Stimulated activated naive CD8-positive, alpha-beta T cell treated with anti-CD3 and anti-CD28 coated beads, Interleukin-15, amount 100 ng/mL, for 72 hours (primary cell): ENCODE measurements around the gene ITM2B.
A peak's percentile ranks its signal among the peaks of the same experiment; 100 is the strongest.

Experiments
- ATAC-seq: fragments of 150-1000 bp; cut with Tn5 transposase; 2 replicates; pipeline ENCODE4 v1.10.0; 2021; ENCODE audit warnings: mild to moderate bottlenecking, moderate library complexity
- DNase-seq, 2 donors: peaks; one replicate each; pipeline ENCODE4 v3.0.0; 2021 to 2022
- H3K27ac Mint-ChIP-seq, 2 donors: one replicate each; pipeline ENCODE4 v1.8.0; 2022; ENCODE audit warnings: mild to moderate bottlenecking in 2 of 2, mixed read lengths in 2 of 2, moderate library complexity in 2 of 2
- H3K27me3 Mint-ChIP-seq: one replicate; pipeline ENCODE4 v1.8.0; 2022; ENCODE audit warnings: mixed read lengths
- H3K4me1 Mint-ChIP-seq: one replicate; pipeline ENCODE4 v1.8.0; 2022; ENCODE audit warnings: mild to moderate bottlenecking, mixed read lengths
- H3K4me3 Mint-ChIP-seq, 2 donors: one replicate each; pipeline ENCODE4 v1.8.0; 2022; ENCODE audit warnings: mild to moderate bottlenecking in 2 of 2, mixed read lengths in 2 of 2, moderate library complexity in 1 of 2
- H3K9me3 Mint-ChIP-seq, 2 donors: one replicate each; pipeline ENCODE4 v1.8.0; 2022; ENCODE audit warnings: mixed read lengths in 2 of 2

ITM2B gene

DNA sequence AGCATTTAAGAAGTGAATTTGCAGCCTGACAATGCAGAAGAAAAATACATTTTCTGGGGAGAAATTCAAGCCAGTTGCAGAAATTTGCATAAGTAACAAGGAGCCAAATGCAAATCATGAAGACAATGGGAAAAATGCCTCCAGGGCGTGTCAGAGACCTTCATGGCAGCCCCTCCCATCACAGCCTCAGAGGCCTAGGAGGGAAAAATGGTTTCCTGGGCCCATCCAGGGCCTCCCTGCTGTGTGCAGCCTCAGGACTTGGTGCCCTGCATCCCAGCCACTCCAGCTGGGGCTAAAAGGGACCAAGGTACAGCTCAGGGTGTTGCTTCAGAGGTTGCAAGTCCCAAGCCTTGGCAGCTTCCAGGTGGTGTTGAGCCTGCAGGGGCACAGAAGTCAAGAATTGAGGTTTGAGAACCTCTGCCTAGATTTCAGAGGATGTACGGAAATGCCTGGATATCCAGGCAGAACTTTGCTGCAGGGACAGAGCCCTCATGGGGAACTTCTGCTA is 16.7 kb upstream of the ITM2B start:
- no peak for ATAC-seq
- Mint-ChIP-seq H3K27ac (no peak overlapping the region), H3K27me3 (no peaks in the 10 kb centered on the region), H3K4me3 (no peak overlapping the region), H3K9me3 (peaks cover 8 to 16% of the 10 kb centered on the region in 2 donors), H3K4me1 (peaks cover 45% of the 10 kb centered on the region)
- no peak for DNase-seq

DNA sequence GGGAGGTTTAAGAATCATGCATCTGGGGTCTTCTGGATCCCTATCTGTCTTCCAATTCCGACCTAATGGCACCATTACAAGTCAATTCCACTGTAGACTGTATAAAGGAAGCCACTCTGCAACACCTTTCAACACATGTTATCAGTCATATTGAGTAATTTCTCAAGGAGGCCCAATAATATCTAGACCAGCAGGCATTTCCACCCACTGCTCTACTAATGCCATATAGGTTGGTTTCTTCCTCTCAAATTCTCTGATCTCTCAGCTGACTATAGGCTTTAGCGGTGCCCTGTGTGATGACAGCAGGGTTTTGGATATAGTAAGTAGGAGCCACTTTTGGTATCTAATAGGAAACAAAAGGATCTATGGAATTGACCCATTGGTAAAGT is 12.4 kb upstream of the ITM2B start:
- DNase-seq (peak; percentile 21 to 51), ATAC-seq (peak; percentile 94)
- peaks cover 45% of the 10 kb centered on the region for H3K4me1 Mint-ChIP-seq
- peaks cover 8 to 16% of the 10 kb centered on the region in 2 donors for H3K9me3 Mint-ChIP-seq
- peak overlapping the region; percentile 81 to 87 for H3K4me3 Mint-ChIP-seq
- no peaks in the 10 kb centered on the region for H3K27me3 Mint-ChIP-seq
- peak overlapping the region; percentile 96 to 97 for H3K27ac Mint-ChIP-seq

DNA sequence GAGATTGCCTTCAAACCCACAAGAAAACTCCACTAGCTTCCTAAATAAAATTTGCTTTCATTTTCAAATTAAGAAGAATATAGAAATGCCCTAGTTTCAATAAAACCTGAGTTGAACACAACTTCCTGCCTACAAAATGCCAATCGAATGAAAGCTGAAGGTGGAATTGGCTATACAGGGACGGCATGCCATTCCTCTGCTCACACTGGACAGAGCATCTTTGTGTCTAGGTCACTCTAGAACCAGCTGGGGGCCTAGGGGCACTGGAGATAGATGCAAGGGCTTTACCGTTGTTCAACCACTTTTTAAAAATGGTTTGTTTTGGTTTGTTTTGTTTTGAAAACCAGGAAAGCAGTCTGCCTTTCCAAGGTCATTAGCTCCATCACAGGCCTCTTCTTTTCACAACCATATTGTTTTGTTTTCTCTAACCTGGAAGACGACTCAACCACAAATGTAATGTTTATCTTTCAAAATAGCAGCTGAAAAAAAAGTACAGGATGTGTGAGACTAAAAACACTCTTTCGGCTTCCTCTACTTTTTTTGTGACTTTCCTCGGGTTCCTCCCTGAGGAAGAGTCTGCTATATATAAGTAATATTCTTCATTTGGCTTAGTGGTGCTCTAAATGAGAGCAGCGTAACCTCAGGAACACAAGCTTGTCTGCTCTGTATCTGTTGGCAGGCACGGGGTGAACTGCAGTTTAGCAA is 11.9 kb upstream of the ITM2B start:
- Mint-ChIP-seq H3K4me3 (peak overlapping the region; percentile 81 to 87), H3K27me3 (no peaks in the 10 kb centered on the region), H3K4me1 (peaks cover 45% of the 10 kb centered on the region), H3K9me3 (peaks cover 8 to 16% of the 10 kb centered on the region in 2 donors), H3K27ac (peak overlapping the region; percentile 96 to 97)
- peak in 1 of 2 donors; percentile 15 for DNase-seq
- ATAC-seq, result peak; percentile 6

- peaks cover 8 to 12% of the 10 kb centered on the region in 2 donors for H3K9me3 Mint-ChIP-seq
- peak overlapping the region; percentile 96 to 97 for H3K27ac Mint-ChIP-seq
Observed at GRCh38 chr13:48221686-48222187, 11.3 kb upstream of the ITM2B start.

GRCh38 chr13:48222358-48223301 is 10.4 kb upstream of the ITM2B start:
- DNase-seq (no peak), ATAC-seq (peak; percentile 69)
- peak overlapping the region; percentile 81 to 87 for H3K4me3 Mint-ChIP-seq
- peak overlapping the region; percentile 9 for H3K27ac Mint-ChIP-seq
- peaks cover 47% of the 10 kb centered on the region for H3K4me1 Mint-ChIP-seq
- peaks cover 1 to 3% of the 10 kb centered on the region in 2 donors for H3K9me3 Mint-ChIP-seq
- H3K27me3 Mint-ChIP-seq, result no peaks in the 10 kb centered on the region

More at GRCh38 chr13:48221686-48222187, 11.3 kb upstream of the ITM2B start:
- no peak for DNase-seq
- no peak for ATAC-seq
- Mint-ChIP-seq H3K4me3 (peak overlapping the region; percentile 81 to 87), H3K4me1 (peaks cover 45% of the 10 kb centered on the region), H3K27me3 (no peaks in the 10 kb centered on the region)

DNA sequence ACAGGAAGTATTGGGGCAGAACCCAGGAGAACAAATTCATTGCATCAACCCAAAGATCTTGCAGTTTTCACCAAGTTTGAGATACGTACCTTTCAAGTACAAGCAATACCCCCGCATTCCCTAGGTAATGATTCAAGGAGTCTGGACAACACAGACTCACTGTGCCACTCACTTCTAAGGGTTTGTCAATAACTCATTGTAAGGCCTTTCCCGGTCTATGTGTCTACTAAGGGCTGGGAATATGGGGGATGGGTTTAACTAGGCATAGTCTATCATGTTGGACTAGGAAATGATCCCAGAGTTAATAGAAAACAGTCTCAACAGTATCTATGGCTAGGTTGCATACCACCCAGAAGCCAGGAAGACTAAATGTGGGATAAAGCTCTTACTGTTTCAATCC is 8.3 kb upstream of the ITM2B start:
- Mint-ChIP-seq H3K9me3 (no peaks in the 10 kb centered on the region), H3K27ac (no peak overlapping the region), H3K27me3 (no peaks in the 10 kb centered on the region), H3K4me1 (peaks cover 49% of the 10 kb centered on the region), H3K4me3 (no peak overlapping the region)
- ATAC-seq (no peak), DNase-seq (no peak)

GRCh38 chr13:48230541-48230940 is 2.5 kb upstream of the ITM2B start:
- no peaks in the 10 kb centered on the region for H3K27me3 Mint-ChIP-seq
- H3K4me3 Mint-ChIP-seq, result no peak overlapping the region
- no peaks in the 10 kb centered on the region for H3K9me3 Mint-ChIP-seq
- no peak overlapping the region for H3K27ac Mint-ChIP-seq
- DNase-seq (no peak), ATAC-seq (no peak)
- H3K4me1 Mint-ChIP-seq, result peaks cover 40% of the 10 kb centered on the region

DNA sequence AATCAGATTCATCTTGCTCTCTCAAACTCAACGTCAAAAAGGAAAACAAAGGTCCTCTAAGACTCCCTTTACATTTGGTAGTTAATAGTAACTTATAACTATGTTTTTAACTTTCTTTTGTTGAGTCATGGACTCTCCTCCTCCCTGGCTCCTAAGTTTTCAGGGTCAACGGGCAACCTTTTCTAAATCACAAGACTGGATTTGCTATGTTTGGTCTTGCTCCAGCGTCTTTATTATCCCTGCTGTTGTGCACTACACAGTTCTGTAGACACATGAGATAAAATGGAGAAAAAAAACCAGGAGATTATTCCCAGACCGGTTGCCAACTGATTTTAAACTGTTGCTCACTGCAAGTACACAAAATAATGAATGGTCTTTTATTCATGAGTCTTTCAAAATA is 1.9 kb upstream of the ITM2B start:
- ATAC-seq (no peak), DNase-seq (no peak)
- H3K4me3 Mint-ChIP-seq, result peak overlapping the region in 1 of 2 donors; percentile 13
- H3K27me3 Mint-ChIP-seq, result no peaks in the 10 kb centered on the region
- H3K9me3 Mint-ChIP-seq, result no peaks in the 10 kb centered on the region
- H3K27ac Mint-ChIP-seq, result no peak overlapping the region
- H3K4me1 Mint-ChIP-seq, result peaks cover 46% of the 10 kb centered on the region

DNA sequence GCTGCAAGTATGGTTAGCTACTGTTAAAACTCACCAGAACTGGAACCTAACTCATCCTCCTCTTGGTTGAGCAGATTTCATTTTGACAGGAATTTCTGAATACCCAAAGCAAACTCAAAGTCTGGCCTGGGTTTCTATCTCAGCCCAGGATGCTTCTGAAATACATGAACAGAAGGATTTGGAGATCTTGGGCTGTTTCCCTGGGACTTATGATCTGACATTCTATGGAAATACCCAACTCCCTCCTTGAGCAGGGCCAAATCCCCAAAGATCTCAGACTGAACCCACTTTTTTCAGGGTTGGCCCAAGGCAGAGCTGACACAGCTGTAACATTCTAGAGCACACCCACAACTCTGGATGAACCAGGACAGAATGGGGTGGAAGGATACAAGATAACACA is 1.1 kb upstream of the ITM2B start:
- Mint-ChIP-seq H3K4me3 (peak overlapping the region; percentile 90 to 94), H3K27ac (peak overlapping the region in 1 of 2 donors; percentile 97), H3K9me3 (no peaks in the 10 kb centered on the region), H3K4me1 (peaks cover 54% of the 10 kb centered on the region), H3K27me3 (no peaks in the 10 kb centered on the region)
- DNase-seq (no peak), ATAC-seq (no peak)

- DNase-seq (peak; percentile 15 to 35), ATAC-seq (peak; percentile 22)
- H3K9me3 Mint-ChIP-seq, result no peaks in the 10 kb centered on the region
- H3K27me3 Mint-ChIP-seq, result no peaks in the 10 kb centered on the region
- H3K4me1 Mint-ChIP-seq, result peaks cover 59% of the 10 kb centered on the region
- peak overlapping the region; percentile 64 to 97 for H3K27ac Mint-ChIP-seq
- peak overlapping the region; percentile 90 to 94 for H3K4me3 Mint-ChIP-seq
Observed at GRCh38 chr13:48232420-48233045, 473 bp upstream of the ITM2B start.

GRCh38 chr13:48233889-48234488 is 983 bp downstream of the ITM2B start:
- no peaks in the 10 kb centered on the region for H3K27me3 Mint-ChIP-seq
- peak overlapping the region; percentile 83 to 94 for H3K4me3 Mint-ChIP-seq
- ATAC-seq, result peak; percentile 41
- H3K27ac Mint-ChIP-seq, result peak overlapping the region; percentile 89 to 98
- no peaks in the 10 kb centered on the region for H3K9me3 Mint-ChIP-seq
- DNase-seq, result no peak
- H3K4me1 Mint-ChIP-seq, result peaks cover 52% of the 10 kb centered on the region

DNA sequence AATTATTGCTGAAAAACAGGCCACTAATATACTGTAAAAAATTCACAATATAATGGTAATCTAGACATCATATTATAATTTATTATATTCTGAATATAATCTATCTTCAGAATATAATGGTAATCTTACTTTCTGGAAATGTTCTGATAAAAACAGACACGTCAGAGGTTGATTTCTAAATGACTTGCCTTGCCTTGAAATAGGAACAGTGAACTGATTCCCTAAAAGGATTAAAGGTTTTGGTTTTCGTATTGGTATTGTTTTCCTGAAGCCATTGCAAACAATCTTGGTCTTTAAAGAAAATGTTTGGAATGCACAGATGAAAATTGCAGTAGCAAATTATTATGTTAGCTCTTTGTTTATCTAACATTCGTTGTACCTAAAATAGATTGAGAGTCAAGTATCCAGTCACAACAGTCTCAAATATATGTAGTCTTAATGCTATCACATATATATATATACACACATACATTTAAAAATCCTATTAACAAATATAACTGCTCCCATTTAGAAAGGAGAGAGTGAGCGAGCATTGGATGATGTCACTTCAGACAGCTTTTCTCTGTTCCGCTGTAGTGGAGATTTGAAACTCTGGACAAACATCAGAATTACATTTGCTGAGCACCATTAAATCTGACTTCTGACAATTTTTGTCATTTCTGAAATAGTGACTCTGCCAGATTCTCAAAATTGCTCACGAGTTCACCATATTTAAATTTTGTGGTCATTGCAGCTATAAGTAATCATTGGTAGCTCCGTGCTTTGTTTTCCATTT is 1.7 kb downstream of the ITM2B start:
- H3K9me3 Mint-ChIP-seq, result no peaks in the 10 kb centered on the region
- DNase-seq, result no peak
- H3K27ac Mint-ChIP-seq, result peak overlapping the region; percentile 83 to 89
- ATAC-seq, result peak; percentile 37
- peaks cover 52% of the 10 kb centered on the region for H3K4me1 Mint-ChIP-seq
- H3K4me3 Mint-ChIP-seq, result peak overlapping the region; percentile 83 to 94
- H3K27me3 Mint-ChIP-seq, result no peaks in the 10 kb centered on the region

GRCh38 chr13:48235341-48236135 is 2.5 kb downstream of the ITM2B start:
- H3K27me3 Mint-ChIP-seq, result no peaks in the 10 kb centered on the region
- H3K9me3 Mint-ChIP-seq, result no peaks in the 10 kb centered on the region
- H3K4me3 Mint-ChIP-seq, result peak overlapping the region; percentile 82 to 83
- no peak for DNase-seq
- peaks cover 56% of the 10 kb centered on the region for H3K4me1 Mint-ChIP-seq
- ATAC-seq, result no peak
- H3K27ac Mint-ChIP-seq, result peak overlapping the region; percentile 83 to 87
